ENCODE measurements around the gene FRMD4A.
A peak's percentile ranks its signal among the peaks of the same experiment; 100 is the strongest.
"Not testable (repeated sequence)": the region's sequence is repeated elsewhere in the genome, so short reads cannot be mapped to it uniquely, and the experiment has no call there.

FRMD4A gene

DNA sequence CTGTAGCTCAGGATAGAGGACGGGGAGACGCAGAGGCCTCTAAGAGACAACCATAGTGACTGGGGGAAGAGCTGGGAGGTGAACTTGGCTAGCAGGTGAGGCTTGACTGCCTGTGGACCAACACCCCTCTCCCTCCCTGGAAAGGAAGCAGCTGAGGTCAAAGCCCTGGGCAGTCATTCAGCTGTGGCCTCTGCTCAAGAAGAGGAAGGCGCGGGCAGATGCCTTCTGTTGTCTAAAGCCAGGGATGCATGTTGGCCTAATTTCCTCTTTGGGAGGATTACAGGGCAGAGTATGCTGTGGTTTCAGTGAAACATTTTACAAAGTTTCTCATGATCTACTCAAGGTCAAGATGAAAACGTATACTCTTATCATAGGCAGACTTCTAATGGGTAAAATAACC, 416.8 kb downstream of the FRMD4A start:
- H3K27ac Mint-ChIP-seq: no peak overlapping the region
- DNase-seq (no peak), ATAC-seq (no peak)
- no peaks in the 10 kb centered on the region for H3K36me3 Mint-ChIP-seq (ENCODE audit: low read depth)
- H3K9me3 Mint-ChIP-seq: no peaks in the 10 kb centered on the region
- H3K4me1 Mint-ChIP-seq: no peaks in the 10 kb centered on the region
- H3K4me3 Mint-ChIP-seq: no peak overlapping the region
- H3K27me3 Mint-ChIP-seq: no peaks in the 10 kb centered on the region

DNA sequence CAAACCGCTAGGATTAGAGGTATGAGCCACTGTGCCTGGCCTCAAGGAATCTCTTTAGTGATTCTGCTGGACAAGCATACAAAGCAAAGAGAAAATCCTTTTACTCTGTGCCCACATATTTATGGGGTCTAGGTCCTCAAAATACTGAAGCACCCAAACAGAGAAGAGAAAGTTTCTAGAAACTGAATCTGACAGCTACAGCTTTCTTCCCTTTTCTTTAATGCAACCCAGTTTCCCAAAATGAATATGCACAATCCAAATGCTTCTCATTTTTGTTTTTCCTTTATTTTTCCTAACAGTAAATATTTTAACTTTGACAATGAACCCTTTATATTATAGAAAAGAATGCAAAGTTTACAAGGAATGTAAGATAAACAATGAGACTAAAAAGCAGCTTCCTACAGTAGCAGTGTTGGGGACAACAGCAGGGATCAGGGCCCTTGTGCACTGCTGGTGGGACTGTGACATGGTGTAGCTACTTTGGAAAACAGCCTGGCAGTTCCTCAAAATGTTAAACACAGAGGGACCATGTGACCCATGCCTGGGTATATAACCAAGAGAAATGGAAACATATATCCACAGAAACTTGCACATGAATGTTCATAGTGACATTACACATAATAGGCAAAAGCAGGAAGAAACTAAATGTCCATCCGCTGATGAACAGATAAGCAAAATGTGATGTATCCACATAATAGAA, 418.8 kb downstream of the FRMD4A start:
- Mint-ChIP-seq H3K4me1 (no peaks in the 10 kb centered on the region), H3K9me3 (no peaks in the 10 kb centered on the region), H3K4me3 (no peak overlapping the region), H3K27me3 (no peaks in the 10 kb centered on the region), H3K27ac (no peak overlapping the region), H3K36me3 (ENCODE audit: low read depth) (no peaks in the 10 kb centered on the region)
- no peak for DNase-seq
- no peak for ATAC-seq

DNA sequence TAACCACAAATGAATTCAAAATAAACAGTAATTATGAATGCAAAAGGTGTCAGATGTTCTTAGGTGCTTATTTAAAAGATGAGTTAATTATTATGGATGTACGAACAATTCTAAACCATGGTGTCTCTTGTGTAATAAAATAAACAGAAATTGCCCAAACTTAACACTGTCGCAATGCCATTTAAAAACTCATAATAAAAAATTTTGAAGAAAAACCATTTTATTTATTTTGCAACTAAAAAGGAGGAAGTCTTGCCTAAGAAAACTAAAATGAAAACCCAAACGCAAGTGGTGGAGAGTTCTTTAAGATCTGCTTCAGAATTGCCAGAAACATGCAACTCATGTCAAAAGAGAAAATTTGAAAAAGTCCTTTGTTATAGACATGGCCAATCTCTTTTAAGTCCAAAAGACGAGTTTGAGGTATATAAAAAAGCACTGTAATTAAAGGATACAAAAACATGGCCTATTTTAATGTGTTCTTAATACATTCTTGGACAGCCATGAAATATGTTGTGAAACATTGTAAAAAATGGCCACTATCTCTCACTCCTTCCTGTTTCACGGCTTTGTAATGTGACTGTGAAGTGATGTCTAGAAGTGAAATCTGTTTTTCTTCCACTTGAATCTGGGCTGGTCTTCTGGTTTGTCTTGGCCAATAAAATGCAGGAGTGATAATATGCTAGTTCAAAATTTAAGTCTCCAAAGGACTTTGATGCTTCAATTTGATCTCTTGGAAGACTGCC, 421.0 kb downstream of the FRMD4A start:
- Mint-ChIP-seq H3K27me3 (no peaks in the 10 kb centered on the region), H3K4me1 (no peaks in the 10 kb centered on the region), H3K36me3 (ENCODE audit: low read depth) (no peaks in the 10 kb centered on the region), H3K9me3 (no peaks in the 10 kb centered on the region), H3K4me3 (no peak overlapping the region), H3K27ac (no peak overlapping the region)
- DNase-seq (no peak), ATAC-seq (no peak)

DNA sequence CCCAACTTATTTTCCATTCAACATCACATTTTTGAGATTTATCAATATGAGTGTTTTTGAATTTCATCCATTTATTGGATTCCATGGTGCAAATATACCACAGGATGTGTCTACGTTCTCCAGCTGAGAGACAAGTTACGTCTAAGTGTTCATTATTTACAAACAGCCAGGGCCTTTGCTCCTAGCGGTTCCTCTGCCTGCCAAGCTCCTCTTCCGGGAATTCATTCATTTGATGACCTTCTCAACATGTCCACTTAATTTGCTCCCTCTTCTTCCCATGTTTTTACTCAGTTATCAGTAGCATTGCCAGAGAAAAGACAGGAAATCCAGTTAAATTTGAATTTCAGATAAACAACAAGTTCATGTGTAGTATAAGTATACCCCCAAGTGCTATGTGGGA, 422.2 kb downstream of the FRMD4A start:
- DNase-seq (no peak), ATAC-seq (no peak)
- Mint-ChIP-seq H3K4me3 (no peak overlapping the region), H3K27ac (no peak overlapping the region), H3K9me3 (no peaks in the 10 kb centered on the region), H3K36me3 (ENCODE audit: low read depth) (no peaks in the 10 kb centered on the region), H3K4me1 (no peaks in the 10 kb centered on the region), H3K27me3 (peaks cover 2% of the 10 kb centered on the region)

DNA sequence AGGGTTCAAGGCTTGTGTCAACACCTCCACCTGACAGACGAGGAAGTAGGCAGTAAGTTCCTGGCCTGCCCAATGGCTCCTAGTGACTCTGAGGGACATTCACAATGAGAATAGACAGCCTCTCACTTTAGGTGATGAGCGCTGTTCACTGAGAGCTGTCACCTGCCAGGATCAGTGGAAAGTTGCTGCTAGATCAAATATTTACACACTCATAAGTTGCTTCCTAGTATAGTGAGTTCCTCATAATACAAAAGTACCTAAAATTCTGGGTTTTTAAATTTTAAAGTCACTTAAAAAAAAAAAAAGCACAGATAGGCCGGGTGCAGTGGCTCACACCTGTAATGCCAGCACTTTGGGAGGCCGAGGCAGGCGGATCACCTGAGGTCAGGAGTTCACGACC, 423.2 kb downstream of the FRMD4A start:
- Mint-ChIP-seq H3K9me3 (no peaks in the 10 kb centered on the region), H3K4me3 (no peak overlapping the region), H3K4me1 (no peaks in the 10 kb centered on the region), H3K36me3 (ENCODE audit: low read depth) (no peaks in the 10 kb centered on the region), H3K27me3 (peaks cover 5% of the 10 kb centered on the region), H3K27ac (no peak overlapping the region)
- ATAC-seq: no peak
- DNase-seq: no peak

DNA sequence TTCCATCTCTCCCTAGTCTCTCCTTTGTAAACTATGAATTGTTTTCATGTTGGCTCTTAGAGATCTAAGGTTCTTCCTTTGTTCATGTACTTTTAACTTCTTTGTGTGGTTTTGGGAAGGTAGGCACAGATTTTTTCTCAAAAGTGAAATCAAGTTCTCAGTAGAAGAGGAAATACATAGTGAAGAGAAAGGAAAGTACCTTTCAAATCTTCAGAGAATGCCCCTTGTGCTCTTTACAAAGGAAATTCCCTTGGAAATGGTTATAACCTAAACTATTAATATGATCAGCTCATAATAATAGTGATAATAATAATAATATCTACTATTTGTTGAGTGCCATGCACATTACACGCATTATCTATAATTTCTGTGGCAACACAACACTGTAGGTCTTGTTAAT, 425.4 kb downstream of the FRMD4A start:
- Mint-ChIP-seq H3K36me3 (ENCODE audit: low read depth) (no peaks in the 10 kb centered on the region), H3K27me3 (peaks cover 8% of the 10 kb centered on the region), H3K9me3 (no peaks in the 10 kb centered on the region), H3K27ac (no peak overlapping the region), H3K4me1 (no peaks in the 10 kb centered on the region), H3K4me3 (no peak overlapping the region)
- DNase-seq (no peak), ATAC-seq (no peak)

DNA sequence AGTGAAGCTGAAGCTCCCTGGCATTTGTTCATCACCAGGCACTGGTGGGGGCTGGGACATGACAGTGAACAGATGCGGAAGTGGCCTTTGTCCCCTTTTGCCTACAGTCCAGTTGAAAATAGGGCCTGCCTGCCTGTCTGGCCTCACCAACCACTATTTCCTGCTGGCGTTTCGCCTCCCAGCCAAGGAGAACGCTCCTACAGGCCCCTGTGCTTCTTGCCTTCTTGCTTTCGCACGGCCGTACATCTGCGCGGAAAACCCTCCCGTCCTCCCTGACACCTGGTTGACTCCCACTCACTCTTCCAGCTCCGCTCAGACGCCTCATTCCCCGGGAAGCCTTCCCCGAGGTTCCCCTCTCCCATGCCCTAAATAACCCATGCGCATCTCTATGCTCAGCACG, 426.7 kb downstream of the FRMD4A start:
- DNase-seq (no peak), ATAC-seq (no peak)
- no peak overlapping the region for H3K4me3 Mint-ChIP-seq
- H3K27ac Mint-ChIP-seq: no peak overlapping the region
- peaks cover 8% of the 10 kb centered on the region for H3K27me3 Mint-ChIP-seq
- no peaks in the 10 kb centered on the region for H3K9me3 Mint-ChIP-seq
- H3K4me1 Mint-ChIP-seq: no peaks in the 10 kb centered on the region
- no peaks in the 10 kb centered on the region for H3K36me3 Mint-ChIP-seq (ENCODE audit: low read depth)

DNA sequence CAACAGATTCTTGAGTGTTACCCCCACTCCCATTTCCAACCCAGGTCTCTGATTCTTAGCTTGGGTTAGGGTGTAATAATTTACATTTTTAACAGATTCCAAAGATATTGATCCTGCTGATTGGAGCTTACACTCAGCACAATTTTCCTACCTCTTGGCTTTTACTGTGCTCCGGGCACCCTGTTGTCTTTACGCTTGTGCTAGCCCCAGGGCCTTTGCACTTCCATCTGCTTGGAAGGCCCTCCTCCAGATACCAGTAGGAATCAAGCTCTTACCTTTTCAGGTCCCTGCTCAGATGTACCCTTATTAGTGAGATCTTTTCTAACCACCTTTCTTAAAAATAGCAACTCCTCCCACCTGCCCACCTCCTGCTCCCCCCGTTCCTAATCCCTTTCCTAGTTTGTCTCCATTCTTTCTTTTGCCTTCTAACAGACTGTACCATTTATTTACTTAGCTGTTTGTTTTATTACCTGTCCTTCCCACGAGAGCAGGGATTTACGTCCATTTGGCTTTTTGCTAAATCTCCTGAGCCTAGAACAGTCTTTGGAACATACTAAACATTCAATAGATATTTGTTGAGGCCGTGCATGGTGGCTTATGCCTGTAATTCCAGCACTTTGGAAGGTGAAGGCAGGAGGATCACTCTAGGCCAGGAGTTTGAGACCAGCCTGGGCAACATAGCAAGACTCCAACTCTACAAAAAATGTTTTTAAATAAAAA, 427.7 kb downstream of the FRMD4A start:
- ATAC-seq (no peak), DNase-seq (no peak)
- no peaks in the 10 kb centered on the region for H3K9me3 Mint-ChIP-seq
- no peaks in the 10 kb centered on the region for H3K4me1 Mint-ChIP-seq
- H3K4me3 Mint-ChIP-seq: no peak overlapping the region
- no peaks in the 10 kb centered on the region for H3K36me3 Mint-ChIP-seq (ENCODE audit: low read depth)
- peaks cover 8% of the 10 kb centered on the region for H3K27me3 Mint-ChIP-seq
- no peak overlapping the region for H3K27ac Mint-ChIP-seq

DNA sequence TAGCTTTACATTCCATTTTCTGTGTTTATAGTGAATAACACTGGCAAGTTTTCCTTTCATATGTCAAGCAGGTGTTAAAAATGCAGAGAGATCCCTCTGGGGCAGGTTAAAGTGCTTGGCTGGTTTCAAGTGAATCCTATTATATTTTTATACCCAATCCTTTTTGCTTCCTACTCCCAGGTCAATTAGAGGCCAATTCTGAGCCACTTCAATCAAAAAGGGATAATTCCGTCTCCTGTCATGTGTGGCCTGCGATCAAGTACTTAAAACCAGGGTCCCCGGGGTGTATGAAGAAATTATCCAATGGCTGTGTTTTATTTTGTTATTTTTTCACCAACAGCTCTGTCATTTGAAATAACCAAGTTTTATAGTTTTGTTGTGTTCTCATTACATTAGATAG, 430.8 kb downstream of the FRMD4A start:
- no peak for DNase-seq
- Mint-ChIP-seq H3K27ac (no peak overlapping the region), H3K9me3 (peaks cover 4% of the 10 kb centered on the region), H3K4me1 (no peaks in the 10 kb centered on the region), H3K36me3 (ENCODE audit: low read depth) (no peaks in the 10 kb centered on the region), H3K4me3 (no peak overlapping the region), H3K27me3 (peaks cover 18% of the 10 kb centered on the region)
- no peak for ATAC-seq

DNA sequence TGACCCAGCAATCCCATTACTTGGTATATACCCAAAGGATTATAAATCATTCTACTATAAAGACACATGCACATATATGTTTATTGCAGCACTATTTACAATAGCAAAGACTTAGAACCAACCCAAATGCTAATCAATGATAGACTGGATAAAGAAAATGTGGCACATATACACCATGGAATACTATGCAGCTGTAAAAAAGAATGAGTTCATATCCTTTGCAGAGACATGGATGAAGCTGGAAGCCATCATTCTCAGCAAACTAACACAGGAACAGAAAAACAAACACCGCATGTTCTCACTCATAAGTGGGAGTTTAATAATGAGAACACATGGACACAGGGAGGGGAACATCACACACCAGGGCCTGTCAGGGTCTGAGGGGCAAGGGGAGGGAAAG, 434.6 kb downstream of the FRMD4A start:
- peaks cover 42% of the 10 kb centered on the region for H3K27me3 Mint-ChIP-seq
- DNase-seq; ATAC-seq; H3K27ac Mint-ChIP-seq; H3K4me1 Mint-ChIP-seq; H3K9me3 Mint-ChIP-seq; H3K4me3 Mint-ChIP-seq; H3K36me3 Mint-ChIP-seq (ENCODE audit: low read depth): not testable (repeated sequence)

DNA sequence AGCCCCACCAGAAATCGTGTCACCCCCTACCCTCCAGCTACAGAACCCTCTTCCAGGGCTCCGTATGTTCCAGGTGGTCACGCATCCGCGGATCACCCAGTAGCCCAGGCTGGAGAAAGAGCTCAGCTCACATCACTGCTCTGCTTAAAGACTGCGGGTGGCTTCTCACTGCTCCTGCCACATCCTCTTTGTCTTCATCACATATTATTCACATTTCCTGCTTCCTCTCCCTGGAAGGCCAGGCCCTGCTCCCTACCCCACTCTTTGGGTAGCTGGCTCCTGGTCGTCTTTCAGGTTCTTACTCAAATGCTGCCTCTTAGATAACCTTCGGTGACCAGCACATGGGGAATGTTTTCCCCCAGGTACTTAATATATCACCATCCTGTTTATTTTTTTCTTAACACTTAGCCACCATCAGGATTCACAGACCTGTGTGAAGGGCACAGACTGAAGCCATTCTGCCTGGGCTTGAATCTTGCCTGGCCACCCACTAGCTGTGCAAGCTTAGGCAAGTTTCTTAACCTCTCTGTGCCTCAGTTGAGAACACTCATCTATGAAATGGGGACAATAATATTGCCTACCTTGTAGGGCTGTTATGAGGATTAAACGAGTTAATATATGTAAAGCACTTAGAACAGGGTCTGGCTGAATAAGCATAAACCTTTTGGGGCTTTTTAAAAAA, 436.2 kb downstream of the FRMD4A start:
- ATAC-seq: no peak
- Mint-ChIP-seq H3K9me3 (peaks cover 4% of the 10 kb centered on the region), H3K4me3 (no peak overlapping the region), H3K27me3 (peaks cover 56% of the 10 kb centered on the region), H3K36me3 (ENCODE audit: low read depth) (no peaks in the 10 kb centered on the region), H3K27ac (no peak overlapping the region), H3K4me1 (peaks cover 12% of the 10 kb centered on the region)
- DNase-seq: no peak

DNA sequence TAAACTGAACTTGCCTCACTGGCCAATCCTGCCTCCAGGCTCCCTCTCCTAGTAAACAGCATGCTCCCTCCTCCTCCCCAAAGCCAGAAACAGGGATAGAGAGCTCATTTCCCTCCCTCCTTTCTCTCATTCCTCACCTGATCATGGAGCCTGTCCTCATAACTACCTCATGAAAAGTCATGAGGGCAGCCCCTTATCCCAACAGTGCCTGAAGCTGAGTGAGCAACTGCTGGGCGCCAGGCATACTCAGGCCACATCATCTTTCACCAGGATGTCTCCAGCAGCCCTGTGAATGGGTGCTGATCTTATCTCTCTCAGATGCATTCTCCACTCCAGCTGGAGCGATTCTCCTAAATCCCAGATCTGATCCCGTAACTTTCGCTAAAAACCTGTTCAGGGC, 436.8 kb downstream of the FRMD4A start:
- H3K9me3 Mint-ChIP-seq: peaks cover 4% of the 10 kb centered on the region
- no peak for ATAC-seq
- DNase-seq: no peak
- no peaks in the 10 kb centered on the region for H3K36me3 Mint-ChIP-seq (ENCODE audit: low read depth)
- H3K4me3 Mint-ChIP-seq: no peak overlapping the region
- no peak overlapping the region for H3K27ac Mint-ChIP-seq
- peaks cover 63% of the 10 kb centered on the region for H3K27me3 Mint-ChIP-seq
- peaks cover 12% of the 10 kb centered on the region for H3K4me1 Mint-ChIP-seq

DNA sequence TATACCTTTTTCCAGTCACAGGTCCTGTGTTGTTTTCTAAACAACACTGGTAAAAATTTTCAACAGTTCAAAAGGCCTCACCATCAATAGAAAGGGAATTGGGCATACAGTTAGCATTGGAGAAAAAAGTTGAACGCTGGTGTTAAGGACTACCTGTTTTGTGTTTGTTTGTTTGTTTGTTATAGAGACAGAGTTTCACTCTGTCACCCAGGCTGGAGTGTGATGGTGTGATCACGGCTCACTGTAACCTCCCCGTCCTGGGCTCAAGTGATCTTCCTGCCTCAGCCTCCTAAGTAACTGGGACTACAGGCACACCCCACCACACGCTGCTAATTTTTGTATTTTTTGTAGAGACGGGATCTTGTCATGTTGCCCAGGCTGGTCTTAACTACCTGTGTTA, 437.9 kb downstream of the FRMD4A start:
- Mint-ChIP-seq H3K4me3 (no peak overlapping the region), H3K27ac (no peak overlapping the region), H3K27me3 (peaks cover 72% of the 10 kb centered on the region), H3K4me1 (peaks cover 12% of the 10 kb centered on the region), H3K9me3 (peaks cover 4% of the 10 kb centered on the region), H3K36me3 (ENCODE audit: low read depth) (no peaks in the 10 kb centered on the region)
- DNase-seq: no peak
- ATAC-seq: no peak

DNA sequence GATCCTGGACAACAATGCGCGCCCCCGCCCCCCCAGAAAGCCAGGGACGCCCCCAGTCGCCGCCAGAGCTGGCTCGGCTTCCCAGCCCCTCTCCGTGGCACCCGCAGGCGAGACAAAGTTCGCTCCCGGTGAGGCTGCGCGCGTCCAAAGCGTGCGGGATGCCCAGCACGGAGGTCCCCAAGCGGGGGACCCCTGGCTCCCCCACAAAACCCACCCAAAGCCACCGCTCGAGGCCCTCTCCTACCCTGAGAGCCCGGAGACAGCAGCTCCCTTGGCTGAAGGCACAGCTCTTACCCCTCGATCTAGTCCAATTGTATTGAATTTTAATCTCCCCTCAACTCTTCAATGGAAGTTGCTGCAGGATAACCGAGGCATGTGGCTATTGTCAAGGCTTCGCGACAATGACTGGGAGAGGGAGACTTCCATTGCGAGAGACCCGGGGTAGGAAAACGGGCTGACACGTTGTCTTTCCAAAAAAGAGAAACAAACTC, 438.7 kb downstream of the FRMD4A start:
- no peak overlapping the region for H3K27ac Mint-ChIP-seq
- H3K27me3 Mint-ChIP-seq: peaks cover 76% of the 10 kb centered on the region
- DNase-seq (no peak), ATAC-seq (no peak)
- no peaks in the 10 kb centered on the region for H3K36me3 Mint-ChIP-seq (ENCODE audit: low read depth)
- peak overlapping the region; percentile 64 for H3K4me3 Mint-ChIP-seq
- H3K4me1 Mint-ChIP-seq: peaks cover 15% of the 10 kb centered on the region
- peaks cover 4% of the 10 kb centered on the region for H3K9me3 Mint-ChIP-seq
